Kidney (tissue), 14 donors: ENCODE data around the gene PVALEF. TPM values are rescaled to one million over a fixed set of nuclear protein-coding genes. Genes with fewer than 3 reads are reported as not detected.

ENCODE experiments used
- DNase-seq, 5 donors: peaks; one replicate each; pipeline ENCODE4 v3.0.0-alpha.2; 2013 to 2020
- FAIRE-seq: peaks from 2 replicates; lab custom pipeline; 2012; peaks lifted over from hg19 to GRCh38; lab: Jason Lieb, UNC
- H3K27ac ChIP-seq, 2 donors: one replicate each; pipeline ENCODE4 v1.7.0; 2013; ENCODE audit warnings: low read depth in 2 of 2, low read length in 2 of 2, inconsistent platforms in 1 of 2
- H3K27me3 ChIP-seq: one replicate; pipeline ENCODE4 v1.7.1; 2013; ENCODE audit warnings: low read length, inconsistent platforms; ENCODE audit not compliant: control insufficient read depth, insufficient read depth
- H3K36me3 ChIP-seq, 3 donors: one replicate each; pipeline versions ENCODE4 v1.7.0 to v1.7.1; 2013; ENCODE audit warnings: low read length in 3 of 3, control low read depth in 1 of 3, inconsistent platforms in 1 of 3; ENCODE audit not compliant: insufficient read depth in 3 of 3, control insufficient read depth in 2 of 3
- H3K4me1 ChIP-seq, 3 donors: one replicate each; pipeline versions ENCODE4 v1.7.0 to v1.7.1; 2013; ENCODE audit warnings: low read length in 3 of 3, inconsistent platforms in 1 of 3, low read depth in 1 of 3; ENCODE audit not compliant: control insufficient read depth in 2 of 3, insufficient read depth in 2 of 3
- H3K4me3 ChIP-seq, 3 donors: one replicate each; pipeline versions ENCODE4 v1.7.0 to v1.8.1; 2013; ENCODE audit warnings: low read length in 3 of 3, control low read depth in 1 of 3, inconsistent platforms in 1 of 3
- H3K9ac ChIP-seq, 3 donors: one replicate each; pipeline versions ENCODE4 v1.7.0 to v1.7.1; 2013; ENCODE audit warnings: low read length in 3 of 3, control low read depth in 1 of 3, inconsistent platforms in 1 of 3
- H3K9me3 ChIP-seq, 3 donors: one replicate each; pipeline versions ENCODE4 v1.7.0 to v1.7.1; 2013; ENCODE audit warnings: low read length in 3 of 3, control low read depth in 1 of 3, inconsistent platforms in 1 of 3; ENCODE audit not compliant: control insufficient read depth in 2 of 3, insufficient read depth in 1 of 3
- CTCF ChIP-seq: IDR thresholded peaks from 3 replicates; pipeline ENCODE4 v1.5.1; 2012; ENCODE audit warnings: mild to moderate bottlenecking, moderate library complexity, borderline replicate concordance; ENCODE audit not compliant: insufficient read depth; ENCODE audit errors: extremely low read depth
- intact Hi-C: fragments of 100-400 bp; cut with DNase I; formaldehyde crosslinking; loops from one replicate; pipeline ENCODE4 v1.11.1; 2022
- polyA plus RNA-seq: library from polyadenylated mRNA; stranded (reverse); fragments of 350-450 nt; fragmentation: Illumina TruSeq; extraction: RNeasy Lipid Tissue Mini Kit (QIAGEN cat#74804); gene quantifications from one replicate; pipeline ENCODE4 v1.2.3, GENCODE V29; 2014; ENCODE audit warnings: low read depth, low replicate concordance; ENCODE audit not compliant: insufficient read depth
- total RNA-seq: library from RNA; stranded (reverse); fragmentation: NEBNext Ultra II Directional; extraction: Animal tissue kit (Norgen Biotek cat#: 25700); gene quantifications from one replicate; pipeline ENCODE4 v1.2.1, GENCODE V29; 2021
- donor health status: control.
- donor health status: control.
- donor health status: control.
- donor health status: control.
- donor health status: control.
- donor health status: DM: yes; HTN: yes; CAD: no.
- donor health status: Normal renal cell carcinoma (clear cell type).

Gene PVALEF
- total and polyA plus RNA-seq, 2 donors from 2014 or later = not detected

GRCh38 chr17:81159611-81160265, 5.6 kb upstream of the PVALEF start:
- no peaks in the 10 kb centered on the region for H3K9me3 ChIP-seq
- H3K27ac ChIP-seq = no peak overlapping the region
- H3K36me3 ChIP-seq = no peaks in the 10 kb centered on the region
- no peak overlapping the region for H3K4me3 ChIP-seq
- H3K27me3 ChIP-seq = no peaks in the 10 kb centered on the region
- DNase-seq = peak in 1 of 5 donors; percentile 71
- no peak overlapping the region for H3K9ac ChIP-seq
- intact Hi-C loops = no loop called here
- TF ChIP-seq CTCF = no peak
- no peak for FAIRE-seq
- H3K4me1 ChIP-seq = no peaks in the 10 kb centered on the region

- Histone ChIP-seq H3K9me3 (no peaks in the 10 kb centered on the region), H3K27ac (no peak overlapping the region), H3K27me3 (no peaks in the 10 kb centered on the region), H3K9ac (no peak overlapping the region), H3K4me3 (no peak overlapping the region), H3K4me1 (no peaks in the 10 kb centered on the region), H3K36me3 (no peaks in the 10 kb centered on the region)
- intact Hi-C loops = no loop called here
- no peak for FAIRE-seq
- TF ChIP-seq CTCF = no peak
- peak in 2 of 5 donors; percentile 35 to 83 for DNase-seq
Observed at GRCh38 chr17:81160306-81160705, 5.0 kb upstream of the PVALEF start.

- H3K9me3 ChIP-seq = no peaks in the 10 kb centered on the region
- intact Hi-C loops = no loop called here
- no peaks in the 10 kb centered on the region for H3K4me1 ChIP-seq
- no peaks in the 10 kb centered on the region for H3K27me3 ChIP-seq
- no peaks in the 10 kb centered on the region for H3K36me3 ChIP-seq
- H3K27ac ChIP-seq = no peak overlapping the region
- FAIRE-seq (no peak), DNase-seq (no peak)
- no peak for TF ChIP-seq CTCF
- no peak overlapping the region for H3K4me3 ChIP-seq
- no peak overlapping the region for H3K9ac ChIP-seq
Observed at GRCh38 chr17:81160747-81161453, 4.4 kb upstream of the PVALEF start.
